Endothelial cell of umbilical vein (primary cell): ENCODE measurements around the gene UBL3. TPM values are rescaled to one million over a fixed set of nuclear protein-coding genes. Genes with fewer than 3 reads are reported as not detected.

Experiments used
- BruUV-seq: library from RNA; stranded (reverse); fragments of 400-500 nt; replicated peaks from 2 replicates; lab custom pipeline; 2021; lab: Mats Ljungman, UMichigan
- CTCF ChIA-PET: fragments of 300-600, 350-600 bp; sonication (Branson Sonifier 250); formaldehyde crosslinking; loops from one replicate; lab custom pipeline; 2021; ENCODE audit warnings: antibody characterized with exemption, inconsistent platforms; lab: Charles Lee
- POLR2A ChIA-PET: fragments of 300-600, 350-600 bp; sonication (Branson Sonifier 250); formaldehyde crosslinking; loops from one replicate; lab custom pipeline; 2021; ENCODE audit warnings: antibody characterized with exemption, inconsistent platforms; lab: Charles Lee
- DNase-seq: peaks from one replicate; pipeline ENCODE4 v3.0.0-alpha.2; 2011; ENCODE audit warnings: low read depth, low spot score
- FAIRE-seq: peaks from 2 replicates; lab custom pipeline; 2011; peaks lifted over from hg19 to GRCh38; lab: Jason Lieb, UNC
- H2AFZ ChIP-seq: 2 replicates; pipeline ENCODE4 v1.6.0; 2012; ENCODE audit warnings: low read depth, low read length, control low read depth, inconsistent platforms
- H3K27ac ChIP-seq: 2 replicates; pipeline ENCODE4 v1.5.1; 2011; ENCODE audit warnings: low read depth, mild to moderate bottlenecking, control low read depth, low read length, moderate library complexity; ENCODE audit not compliant: insufficient read depth
- H3K27me3 ChIP-seq, 2 experiments: 2 replicates each; pipeline versions ENCODE4 v1.6.0 to v1.6.1; 2011; ENCODE audit warnings: low read length in 2 of 2, mixed read lengths in 1 of 2; ENCODE audit not compliant: control insufficient read depth in 2 of 2, insufficient read depth in 2 of 2
- H3K36me3 ChIP-seq, 2 experiments: 2 replicates in 1 of 2; 3 replicates in 1 of 2; pipeline ENCODE4 v1.5.1; 2011; ENCODE audit warnings: low read length in 2 of 2, mild to moderate bottlenecking in 1 of 2, moderate library complexity in 1 of 2; ENCODE audit not compliant: control insufficient read depth in 2 of 2, insufficient read depth in 2 of 2; ENCODE audit errors: extremely low read depth in 1 of 2
- H3K4me1 ChIP-seq: 3 replicates; pipeline ENCODE4 v1.5.1; 2011; ENCODE audit warnings: mild to moderate bottlenecking, low read length; ENCODE audit not compliant: control insufficient read depth, insufficient read depth; ENCODE audit errors: extremely low read depth
- H3K4me2 ChIP-seq: 2 replicates; pipeline ENCODE4 v1.6.1; 2011; ENCODE audit warnings: low read length, control low read depth, mixed read lengths; ENCODE audit not compliant: insufficient read depth
- H3K4me3 ChIP-seq, 3 experiments: fragments of 200-600 bp in 1 of 3; sonication (generic), shearing (Covaris generic) in 1 of 3; replicated peaks in 1 of 3; 2 replicates each; pipeline ENCODE4 v1.5.1; 2011 to 2016; ENCODE audit warnings: control low read depth in 3 of 3, low read length in 3 of 3, mild to moderate bottlenecking in 2 of 3, inconsistent platforms in 1 of 3, low read depth in 1 of 3, moderate library complexity in 1 of 3; ENCODE audit not compliant: insufficient read depth in 1 of 3
- H3K79me2 ChIP-seq: 2 replicates; pipeline ENCODE4 v1.6.0; 2012; ENCODE audit warnings: low read length, inconsistent platforms; ENCODE audit not compliant: control insufficient read depth, insufficient read depth
- H3K9ac ChIP-seq: replicated peaks from 2 replicates; pipeline ENCODE3; 2011; ENCODE audit warnings: low read length, control low read depth; ENCODE audit not compliant: insufficient read depth; ENCODE audit errors: extremely low read depth
- H3K9me1 ChIP-seq: replicated peaks from 3 replicates; pipeline ENCODE4 v1.6.0; 2011; ENCODE audit warnings: mild to moderate bottlenecking, low read length; ENCODE audit not compliant: control insufficient read depth, insufficient read depth; ENCODE audit errors: extremely low read depth
- H3K9me3 ChIP-seq: replicated peaks from 2 replicates; pipeline ENCODE4 v1.5.1; 2012; ENCODE audit warnings: low read length, inconsistent platforms; ENCODE audit not compliant: control insufficient read depth, insufficient read depth
- H4K20me1 ChIP-seq: replicated peaks from 2 replicates; pipeline ENCODE3; 2011; ENCODE audit warnings: mild to moderate bottlenecking, low read length; ENCODE audit not compliant: control insufficient read depth, insufficient read depth; ENCODE audit errors: extremely low read depth
- EZH2 ChIP-seq: IDR thresholded peaks from 2 replicates; pipeline ENCODE4 v1.6.1; 2012; ENCODE audit warnings: borderline replicate concordance, low read depth, mild to moderate bottlenecking, moderate library complexity, low read length, inconsistent platforms; ENCODE audit not compliant: severe bottlenecking
- FOS ChIP-seq: IDR thresholded peaks from 2 replicates; pipeline ENCODE4 v1.6.1; 2011; ENCODE audit warnings: mild to moderate bottlenecking, low read length, moderate library complexity, borderline replicate concordance; ENCODE audit not compliant: insufficient read depth
- GATA2 ChIP-seq: IDR thresholded peaks from 2 replicates; pipeline ENCODE4 v1.7.0; 2011; ENCODE audit warnings: low read depth, mild to moderate bottlenecking, moderate library complexity, mixed read lengths, low read length; ENCODE audit not compliant: insufficient read length, insufficient read depth
- JUN ChIP-seq: IDR thresholded peaks from 2 replicates; pipeline ENCODE4 v1.6.1; 2011; ENCODE audit warnings: borderline replicate concordance, low read depth; ENCODE audit not compliant: insufficient read length, insufficient read depth
- MYC ChIP-seq: IDR thresholded peaks from one replicate; pipeline ENCODE4 v1.6.1; 2011; ENCODE audit warnings: mild to moderate bottlenecking, low read depth, low read length
- POLR2A ChIP-seq: IDR thresholded peaks from 2 replicates; pipeline ENCODE4 v1.6.1; 2012; ENCODE audit warnings: low read depth, mild to moderate bottlenecking, control low read depth, low read length
- POLR2AphosphoS5 ChIP-seq: IDR thresholded peaks from 2 replicates; pipeline ENCODE4 v1.6.1; 2012; ENCODE audit warnings: low read depth, mild to moderate bottlenecking, control low read depth, low read length, moderate library complexity; ENCODE audit not compliant: insufficient read depth
- dilution Hi-C: fragments of 300-500 bp; cut with MboI; formaldehyde crosslinking; loops from one replicate; pipeline ENCODE4 v1.15.0; 2019; ENCODE audit warnings: low sequenced_read_pairs; ENCODE audit not compliant: extremely low pct_ligation_motif_present
- intact Hi-C: fragments of 100-400 bp; cut with micrococcal nuclease; formaldehyde crosslinking; loops from one replicate; pipeline ENCODE4 v1.10.0; 2022
- polyA plus RNA-seq, 4 experiments: library from polyadenylated mRNA; depleted of rRNA in 3 of 4; stranded (reverse) in 3 of 4; unstranded in 1 of 4; fragments of >200 nt; gene quantifications; 2 replicates each; pipeline versions ENCODE4 v1.2.1 to v1.2.3, GENCODE V29; 2011 to 2012; ENCODE audit warnings: missing spikeins in 1 of 4
- total RNA-seq: library from RNA; stranded (reverse); gene quantifications from 2 replicates; pipeline ENCODE4 v1.2.3, GENCODE V29; 2021
- TF ChIP-seq, protein P1 (sequence below), 2 donors: IDR thresholded peaks; 1 replicate in 1 of 2; 2 replicates in 1 of 2; pipeline ENCODE4 v1.5.1; 2011; ENCODE audit warnings: low read length in 2 of 2, mild to moderate bottlenecking in 2 of 2, moderate library complexity in 2 of 2, control low read depth in 1 of 2, inconsistent platforms in 1 of 2, low read depth in 1 of 2; ENCODE audit not compliant: insufficient read depth in 1 of 2; ENCODE audit errors: extremely low read depth in 1 of 2
- TF ChIP-seq, protein P2 (sequence below): IDR thresholded peaks from 2 replicates; pipeline ENCODE4 v1.6.1; 2011; ENCODE audit not compliant: insufficient read depth, insufficient read length

The UBL3 gene
- total and polyA plus RNA-seq, 2 donors (not counting 3 experiments of a cell fraction or from before 2014, with no cell fraction given), result 4.8 to 11.8 TPM

DNA sequence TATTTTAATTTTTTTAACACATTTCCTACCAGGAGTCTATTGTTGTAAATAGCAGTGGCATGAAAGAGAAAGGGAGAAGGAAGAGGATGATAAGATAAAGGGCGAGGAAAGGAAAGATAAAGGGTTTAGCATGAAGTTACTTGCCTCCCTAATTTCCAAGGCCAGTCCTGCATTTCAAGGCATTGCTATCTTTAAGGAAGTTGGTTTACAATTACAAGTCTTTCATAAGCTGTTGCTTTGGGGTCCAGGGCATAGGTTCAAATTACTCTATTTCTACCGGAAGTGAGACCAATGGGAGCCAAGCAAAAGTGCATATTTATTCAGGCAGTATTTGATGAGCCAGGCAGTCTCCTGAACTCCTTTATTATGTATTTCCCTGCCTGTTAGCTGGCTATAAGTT is 27.7 kb upstream of the UBL3 start:
- H3K4me3 ChIP-seq, result no peak overlapping the region
- H3K27me3 ChIP-seq, result peaks cover 14 to 25% of the 10 kb centered on the region in 2 experiments
- TF ChIP-seq JUN (no peak), POLR2A (no peak), POLR2AphosphoS5 (no peak), EZH2 (no peak), FOS (no peak), GATA2 (no peak), MYC (no peak)
- TF ChIP-seq, protein P1, sequence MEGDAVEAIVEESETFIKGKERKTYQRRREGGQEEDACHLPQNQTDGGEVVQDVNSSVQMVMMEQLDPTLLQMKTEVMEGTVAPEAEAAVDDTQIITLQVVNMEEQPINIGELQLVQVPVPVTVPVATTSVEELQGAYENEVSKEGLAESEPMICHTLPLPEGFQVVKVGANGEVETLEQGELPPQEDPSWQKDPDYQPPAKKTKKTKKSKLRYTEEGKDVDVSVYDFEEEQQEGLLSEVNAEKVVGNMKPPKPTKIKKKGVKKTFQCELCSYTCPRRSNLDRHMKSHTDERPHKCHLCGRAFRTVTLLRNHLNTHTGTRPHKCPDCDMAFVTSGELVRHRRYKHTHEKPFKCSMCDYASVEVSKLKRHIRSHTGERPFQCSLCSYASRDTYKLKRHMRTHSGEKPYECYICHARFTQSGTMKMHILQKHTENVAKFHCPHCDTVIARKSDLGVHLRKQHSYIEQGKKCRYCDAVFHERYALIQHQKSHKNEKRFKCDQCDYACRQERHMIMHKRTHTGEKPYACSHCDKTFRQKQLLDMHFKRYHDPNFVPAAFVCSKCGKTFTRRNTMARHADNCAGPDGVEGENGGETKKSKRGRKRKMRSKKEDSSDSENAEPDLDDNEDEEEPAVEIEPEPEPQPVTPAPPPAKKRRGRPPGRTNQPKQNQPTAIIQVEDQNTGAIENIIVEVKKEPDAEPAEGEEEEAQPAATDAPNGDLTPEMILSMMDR (IDR thresholded peaks at IDR 0.05; ENCODE audit: extremely low read depth in 1 of 2, insufficient read depth in 1 of 2, low read depth in 1 of 2, low read length in 2 of 2), result no peak
- TF ChIP-seq, protein P2, sequence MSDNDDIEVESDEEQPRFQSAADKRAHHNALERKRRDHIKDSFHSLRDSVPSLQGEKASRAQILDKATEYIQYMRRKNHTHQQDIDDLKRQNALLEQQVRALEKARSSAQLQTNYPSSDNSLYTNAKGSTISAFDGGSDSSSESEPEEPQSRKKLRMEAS, result no peak
- H3K27ac ChIP-seq, result no peak overlapping the region
- H4K20me1 ChIP-seq, result no peaks in the 10 kb centered on the region
- DNase-seq, result no peak
- H3K79me2 ChIP-seq, result no peaks in the 10 kb centered on the region
- H3K9ac ChIP-seq, result no peak overlapping the region
- intact Hi-C loops, result no loop called here
- POLR2A ChIA-PET, result no interaction called here
- no peaks in the 10 kb centered on the region for H3K4me1 ChIP-seq
- no peak overlapping the region for H2AFZ ChIP-seq
- no peak overlapping the region for H3K4me2 ChIP-seq
- H3K9me1 ChIP-seq, result no peaks in the 10 kb centered on the region
- no peaks in the 10 kb centered on the region for H3K36me3 ChIP-seq
- dilution Hi-C loops, result no loop called here
- CTCF ChIA-PET, result interaction anchor here (1.6 kb wide), 1 partner anchor 46 kb away, joined by 4 read pairs; no protein-coding TSS in a partner anchor
- H3K9me3 ChIP-seq, result no peaks in the 10 kb centered on the region
- no TSS peak for BruUV-seq
- FAIRE-seq, result no peak
